GM23338 (cell line): ENCODE results near the gene TSPAN5. TPM values are rescaled to one million over a fixed set of nuclear protein-coding genes. Genes with fewer than 3 reads are reported as not detected.

Source experiments
- ATAC-seq: fragments of 200-7000 bp; cut with Tn5 transposase; 3 replicates; pipeline ENCODE4 v1.9.1; 2020
- DNase-seq: peaks from one replicate; pipeline ENCODE4 v3.0.0-alpha.2; 2015; ENCODE audit warnings: low spot score
- H2AFZ ChIP-seq: fragments of 200-600 bp; sonication (generic); 2 replicates; pipeline ENCODE4 v1.8.0; 2016; ENCODE audit warnings: antibody characterized with exemption, mild to moderate bottlenecking, moderate library complexity
- H3F3A ChIP-seq: fragments of 200-600 bp; sonication (generic); replicated peaks from 2 replicates; pipeline ENCODE4 v1.8.0; 2017; ENCODE audit warnings: antibody characterized with exemption, mixed run types, low read depth
- H3K27ac ChIP-seq: fragments of 200-600 bp; sonication (generic); 2 replicates; pipeline ENCODE4 v1.6.1; 2016; ENCODE audit warnings: low read depth
- H3K27me3 ChIP-seq: fragments of 200-600 bp; sonication (generic); 2 replicates; pipeline ENCODE4 v1.8.0; 2016; ENCODE audit warnings: mild to moderate bottlenecking, mixed run types, moderate library complexity; ENCODE audit not compliant: insufficient read depth
- H3K36me3 ChIP-seq: fragments of 200-600 bp; sonication (generic); 2 replicates; pipeline ENCODE4 v1.8.0; 2016; ENCODE audit warnings: mild to moderate bottlenecking; ENCODE audit not compliant: insufficient read depth
- H3K4me1 ChIP-seq: fragments of 200-600 bp; sonication (generic); 2 replicates; pipeline ENCODE4 v1.8.0; 2016; ENCODE audit warnings: mild to moderate bottlenecking, moderate library complexity; ENCODE audit not compliant: insufficient read depth
- H3K4me2 ChIP-seq: fragments of 200-600 bp; sonication (generic); 2 replicates; pipeline ENCODE4 v1.7.1; 2017; ENCODE audit warnings: mixed run types
- H3K4me3 ChIP-seq: fragments of 200-600 bp; sonication (generic); 2 replicates; pipeline ENCODE4 v1.6.1; 2016; ENCODE audit warnings: mixed run types
- H3K79me2 ChIP-seq: fragments of 200-600 bp; sonication (generic); replicated peaks from 2 replicates; pipeline ENCODE4 v1.8.0; 2017; ENCODE audit warnings: mild to moderate bottlenecking; ENCODE audit not compliant: insufficient read depth
- H3K9me2 ChIP-seq: fragments of 200-600 bp; sonication (generic); 2 replicates; pipeline ENCODE4 v1.8.0; 2017; ENCODE audit not compliant: insufficient read depth
- H4K20me1 ChIP-seq: fragments of 200-600 bp; sonication (generic); replicated peaks from 2 replicates; pipeline ENCODE4 v1.8.0; 2017; ENCODE audit warnings: mild to moderate bottlenecking; ENCODE audit not compliant: insufficient read depth
- H3K27ac Mint-ChIP-seq: 2 replicates; pipeline ENCODE4 v1.8.0; 2020; ENCODE audit warnings: inconsistent platforms, mild to moderate bottlenecking, moderate library complexity, mixed read lengths
- H3K27me3 Mint-ChIP-seq: 3 replicates; pipeline ENCODE4 v1.8.0; 2022; ENCODE audit warnings: low read depth, mild to moderate bottlenecking, moderate library complexity, mixed read lengths, inconsistent platforms; ENCODE audit not compliant: insufficient read depth, poor library complexity
- H3K36me3 Mint-ChIP-seq: 3 replicates; pipeline ENCODE4 v1.8.0; 2021; ENCODE audit warnings: low read depth, mild to moderate bottlenecking, inconsistent platforms, moderate library complexity, mixed read lengths
- H3K4me1 Mint-ChIP-seq: 3 replicates; pipeline ENCODE4 v1.8.0; 2020; ENCODE audit warnings: mild to moderate bottlenecking, inconsistent platforms, mixed read lengths
- H3K4me3 Mint-ChIP-seq: 3 replicates; pipeline ENCODE4 v1.8.0; 2021; ENCODE audit warnings: moderate library complexity, mild to moderate bottlenecking, inconsistent platforms, mixed read lengths
- H3K9me3 Mint-ChIP-seq: 3 replicates; pipeline ENCODE4 v1.8.0; 2020; ENCODE audit warnings: moderate library complexity, mild to moderate bottlenecking, inconsistent platforms, mixed read lengths
- CREB1 ChIP-seq: fragments of 250-450 bp; sonication (Bioruptor Pico); IDR thresholded peaks from 2 replicates; pipeline ENCODE4 v1.5.0; 2020; ENCODE audit warnings: low read depth, mild to moderate bottlenecking, moderate library complexity
- EZH2 ChIP-seq: fragments of 200-600 bp; sonication (generic); IDR thresholded peaks from one replicate; pipeline ENCODE4 v1.8.0; 2017; ENCODE audit warnings: antibody characterized with exemption, mild to moderate bottlenecking, low read depth; ENCODE audit not compliant: unreplicated experiment
- NANOG ChIP-seq: IDR thresholded peaks from 2 replicates; pipeline ENCODE4 v1.6.1; 2016; ENCODE audit warnings: antibody characterized with exemption, borderline replicate concordance
- STAT1 ChIP-seq: IDR thresholded peaks from one replicate; pipeline ENCODE4 v1.6.1; 2016; ENCODE audit warnings: antibody characterized with exemption; ENCODE audit not compliant: unreplicated experiment
- ZNF114 ChIP-seq: fragments of 250-450 bp; sonication (Bioruptor Pico); IDR thresholded peaks from 2 replicates; pipeline ENCODE4 v1.5.0; 2020; ENCODE audit warnings: mild to moderate bottlenecking, moderate library complexity
- polyA plus RNA-seq: library from polyadenylated mRNA; unstranded; fragments of >200 nt; fragmentation: Nextera tagmentation; extraction: Ambion mirVana; gene quantifications from 2 replicates; pipeline ENCODE4 v1.2.1, GENCODE V29; 2016
- total RNA-seq: library from RNA; depleted of rRNA; stranded (reverse); fragments of >200 nt; shearing (Covaris generic); gene quantifications from 2 replicates; pipeline ENCODE4 v1.2.3, GENCODE V29; 2014
- TF ChIP-seq, protein P1 (sequence below): fragments of 250-450 bp; sonication (Bioruptor Pico); IDR thresholded peaks from 2 replicates; pipeline ENCODE4 v1.5.0; 2020; ENCODE audit warnings: mild to moderate bottlenecking, moderate library complexity
- TF ChIP-seq, protein P2 (sequence below): IDR thresholded peaks from 2 replicates; pipeline ENCODE4 v1.6.1; 2016; ENCODE audit warnings: antibody characterized with exemption
- TF ChIP-seq, protein P3 (sequence below), 2 experiments: fragments of 200-600 bp in 1 of 2; sonication (generic) in 1 of 2; conservative IDR thresholded peaks; 2 replicates each; pipeline versions ENCODE4 v1.5.1 to v1.6.1; 2016 to 2017; ENCODE audit warnings: antibody characterized with exemption in 2 of 2, low read depth in 2 of 2, mild to moderate bottlenecking in 2 of 2, moderate library complexity in 1 of 2

TSPAN5 gene
- total and polyA plus RNA-seq, 2 experiments from 2014 or later = 18.6 to 21.5 TPM

DNA sequence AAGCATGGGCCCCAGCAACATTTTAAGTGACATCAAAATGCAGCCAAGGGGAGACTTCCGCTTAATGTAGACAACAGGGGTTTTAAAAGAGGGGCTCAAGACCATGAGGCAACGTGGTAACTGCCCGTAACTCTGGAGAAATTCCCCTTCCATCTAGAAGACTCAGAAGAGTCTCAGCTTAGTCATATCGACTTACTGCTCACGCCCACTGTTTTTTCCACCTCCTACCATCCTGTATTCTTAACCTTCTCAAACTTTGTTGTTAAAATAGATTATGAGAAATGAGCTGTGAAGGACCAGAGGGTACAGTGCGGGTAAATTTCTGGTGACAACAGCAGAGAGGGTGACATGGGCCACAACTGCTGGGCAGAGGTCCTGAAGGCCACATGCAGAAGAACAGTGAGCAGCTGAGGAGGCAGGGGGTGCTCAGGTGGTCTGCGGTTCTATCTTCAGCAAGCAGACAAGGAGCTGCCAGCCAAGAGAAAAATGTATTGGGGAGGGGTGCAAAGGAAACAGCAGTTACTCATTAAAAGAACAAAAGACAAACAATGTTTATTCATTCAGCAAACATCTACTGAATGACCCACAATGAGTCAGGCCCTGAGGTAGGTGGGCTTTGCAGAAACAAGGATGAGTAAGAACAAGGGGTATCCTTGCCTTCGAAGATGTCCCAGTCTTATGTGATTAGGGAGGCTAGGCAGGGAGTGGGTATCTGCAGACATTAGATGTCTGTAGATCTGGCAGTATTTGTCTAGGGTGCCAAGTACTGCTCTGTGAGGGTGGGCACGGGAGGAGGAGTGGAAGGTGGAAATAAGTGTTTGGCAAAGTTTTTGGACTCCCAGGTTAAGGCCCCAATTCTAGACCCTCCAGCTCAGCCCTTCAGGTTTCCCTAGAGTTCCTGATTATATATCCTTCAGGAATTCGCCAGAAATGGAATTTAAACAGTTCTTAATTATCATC lies 175.3 kb downstream of the TSPAN5 start:
- H3K4me3 ChIP-seq = no peak overlapping the region
- H3K4me2 ChIP-seq = no peak overlapping the region
- ATAC-seq = no peak

More for the DNA sequence above, 175.3 kb downstream of the TSPAN5 start:
- Mint-ChIP-seq H3K27ac (no peak overlapping the region), H3K4me3 (no peak overlapping the region), H3K27me3 (no peaks in the 10 kb centered on the region), H3K9me3 (no peaks in the 10 kb centered on the region), H3K4me1 (peaks cover 55% of the 10 kb centered on the region), H3K36me3 (no peaks in the 10 kb centered on the region; the same call in 2 of the 3 replicates)
- Histone ChIP-seq H3F3A (no peaks in the 10 kb centered on the region), H4K20me1 (no peaks in the 10 kb centered on the region), H3K36me3 (no peaks in the 10 kb centered on the region), H2AFZ (no peak overlapping the region), H3K27ac (no peak overlapping the region), H3K9me2 (peaks cover 8% of the 10 kb centered on the region; the same call in 1 of the 2 replicates), H3K4me1 (peaks cover 36% of the 10 kb centered on the region), H3K79me2 (no peaks in the 10 kb centered on the region), H3K27me3 (no peaks in the 10 kb centered on the region)
- TF ChIP-seq, protein P1, sequence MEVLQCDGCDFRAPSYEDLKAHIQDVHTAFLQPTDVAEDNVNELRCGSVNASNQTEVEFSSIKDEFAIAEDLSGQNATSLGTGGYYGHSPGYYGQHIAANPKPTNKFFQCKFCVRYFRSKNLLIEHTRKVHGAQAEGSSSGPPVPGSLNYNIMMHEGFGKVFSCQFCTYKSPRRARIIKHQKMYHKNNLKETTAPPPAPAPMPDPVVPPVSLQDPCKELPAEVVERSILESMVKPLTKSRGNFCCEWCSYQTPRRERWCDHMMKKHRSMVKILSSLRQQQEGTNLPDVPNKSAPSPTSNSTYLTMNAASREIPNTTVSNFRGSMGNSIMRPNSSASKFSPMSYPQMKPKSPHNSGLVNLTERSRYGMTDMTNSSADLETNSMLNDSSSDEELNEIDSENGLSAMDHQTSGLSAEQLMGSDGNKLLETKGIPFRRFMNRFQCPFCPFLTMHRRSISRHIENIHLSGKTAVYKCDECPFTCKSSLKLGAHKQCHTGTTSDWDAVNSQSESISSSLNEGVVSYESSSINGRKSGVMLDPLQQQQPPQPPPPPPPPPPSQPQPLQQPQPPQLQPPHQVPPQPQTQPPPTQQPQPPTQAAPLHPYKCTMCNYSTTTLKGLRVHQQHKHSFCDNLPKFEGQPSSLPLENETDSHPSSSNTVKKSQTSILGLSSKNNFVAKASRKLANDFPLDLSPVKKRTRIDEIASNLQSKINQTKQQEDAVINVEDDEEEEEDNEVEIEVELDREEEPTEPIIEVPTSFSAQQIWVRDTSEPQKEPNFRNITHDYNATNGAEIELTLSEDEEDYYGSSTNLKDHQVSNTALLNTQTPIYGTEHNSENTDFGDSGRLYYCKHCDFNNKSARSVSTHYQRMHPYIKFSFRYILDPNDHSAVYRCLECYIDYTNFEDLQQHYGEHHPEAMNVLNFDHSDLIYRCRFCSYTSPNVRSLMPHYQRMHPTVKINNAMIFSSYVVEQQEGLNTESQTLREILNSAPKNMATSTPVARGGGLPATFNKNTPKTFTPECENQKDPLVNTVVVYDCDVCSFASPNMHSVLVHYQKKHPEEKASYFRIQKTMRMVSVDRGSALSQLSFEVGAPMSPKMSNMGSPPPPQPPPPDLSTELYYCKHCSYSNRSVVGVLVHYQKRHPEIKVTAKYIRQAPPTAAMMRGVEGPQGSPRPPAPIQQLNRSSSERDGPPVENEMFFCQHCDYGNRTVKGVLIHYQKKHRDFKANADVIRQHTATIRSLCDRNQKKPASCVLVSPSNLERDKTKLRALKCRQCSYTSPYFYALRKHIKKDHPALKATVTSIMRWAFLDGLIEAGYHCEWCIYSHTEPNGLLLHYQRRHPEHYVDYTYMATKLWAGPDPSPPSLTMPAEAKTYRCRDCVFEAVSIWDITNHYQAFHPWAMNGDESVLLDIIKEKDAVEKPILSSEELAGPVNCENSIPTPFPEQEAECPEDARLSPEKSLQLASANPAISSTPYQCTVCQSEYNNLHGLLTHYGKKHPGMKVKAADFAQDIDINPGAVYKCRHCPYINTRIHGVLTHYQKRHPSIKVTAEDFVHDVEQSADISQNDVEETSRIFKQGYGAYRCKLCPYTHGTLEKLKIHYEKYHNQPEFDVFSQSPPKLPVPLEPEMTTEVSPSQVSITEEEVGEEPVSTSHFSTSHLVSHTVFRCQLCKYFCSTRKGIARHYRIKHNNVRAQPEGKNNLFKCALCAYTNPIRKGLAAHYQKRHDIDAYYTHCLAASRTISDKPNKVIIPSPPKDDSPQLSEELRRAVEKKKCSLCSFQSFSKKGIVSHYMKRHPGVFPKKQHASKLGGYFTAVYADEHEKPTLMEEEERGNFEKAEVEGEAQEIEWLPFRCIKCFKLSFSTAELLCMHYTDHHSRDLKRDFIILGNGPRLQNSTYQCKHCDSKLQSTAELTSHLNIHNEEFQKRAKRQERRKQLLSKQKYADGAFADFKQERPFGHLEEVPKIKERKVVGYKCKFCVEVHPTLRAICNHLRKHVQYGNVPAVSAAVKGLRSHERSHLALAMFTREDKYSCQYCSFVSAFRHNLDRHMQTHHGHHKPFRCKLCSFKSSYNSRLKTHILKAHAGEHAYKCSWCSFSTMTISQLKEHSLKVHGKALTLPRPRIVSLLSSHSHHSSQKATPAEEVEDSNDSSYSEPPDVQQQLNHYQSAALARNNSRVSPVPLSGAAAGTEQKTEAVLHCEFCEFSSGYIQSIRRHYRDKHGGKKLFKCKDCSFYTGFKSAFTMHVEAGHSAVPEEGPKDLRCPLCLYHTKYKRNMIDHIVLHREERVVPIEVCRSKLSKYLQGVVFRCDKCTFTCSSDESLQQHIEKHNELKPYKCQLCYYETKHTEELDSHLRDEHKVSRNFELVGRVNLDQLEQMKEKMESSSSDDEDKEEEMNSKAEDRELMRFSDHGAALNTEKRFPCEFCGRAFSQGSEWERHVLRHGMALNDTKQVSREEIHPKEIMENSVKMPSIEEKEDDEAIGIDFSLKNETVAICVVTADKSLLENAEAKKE = no peak
- TF ChIP-seq, protein P2, sequence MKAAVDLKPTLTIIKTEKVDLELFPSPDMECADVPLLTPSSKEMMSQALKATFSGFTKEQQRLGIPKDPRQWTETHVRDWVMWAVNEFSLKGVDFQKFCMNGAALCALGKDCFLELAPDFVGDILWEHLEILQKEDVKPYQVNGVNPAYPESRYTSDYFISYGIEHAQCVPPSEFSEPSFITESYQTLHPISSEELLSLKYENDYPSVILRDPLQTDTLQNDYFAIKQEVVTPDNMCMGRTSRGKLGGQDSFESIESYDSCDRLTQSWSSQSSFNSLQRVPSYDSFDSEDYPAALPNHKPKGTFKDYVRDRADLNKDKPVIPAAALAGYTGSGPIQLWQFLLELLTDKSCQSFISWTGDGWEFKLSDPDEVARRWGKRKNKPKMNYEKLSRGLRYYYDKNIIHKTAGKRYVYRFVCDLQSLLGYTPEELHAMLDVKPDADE = no peak
- no peak for TF ChIP-seq CREB1 (CRISPR knock-in tag)
- no peak for TF ChIP-seq EZH2
- no peak for TF ChIP-seq STAT1
- TF ChIP-seq, protein P3, sequence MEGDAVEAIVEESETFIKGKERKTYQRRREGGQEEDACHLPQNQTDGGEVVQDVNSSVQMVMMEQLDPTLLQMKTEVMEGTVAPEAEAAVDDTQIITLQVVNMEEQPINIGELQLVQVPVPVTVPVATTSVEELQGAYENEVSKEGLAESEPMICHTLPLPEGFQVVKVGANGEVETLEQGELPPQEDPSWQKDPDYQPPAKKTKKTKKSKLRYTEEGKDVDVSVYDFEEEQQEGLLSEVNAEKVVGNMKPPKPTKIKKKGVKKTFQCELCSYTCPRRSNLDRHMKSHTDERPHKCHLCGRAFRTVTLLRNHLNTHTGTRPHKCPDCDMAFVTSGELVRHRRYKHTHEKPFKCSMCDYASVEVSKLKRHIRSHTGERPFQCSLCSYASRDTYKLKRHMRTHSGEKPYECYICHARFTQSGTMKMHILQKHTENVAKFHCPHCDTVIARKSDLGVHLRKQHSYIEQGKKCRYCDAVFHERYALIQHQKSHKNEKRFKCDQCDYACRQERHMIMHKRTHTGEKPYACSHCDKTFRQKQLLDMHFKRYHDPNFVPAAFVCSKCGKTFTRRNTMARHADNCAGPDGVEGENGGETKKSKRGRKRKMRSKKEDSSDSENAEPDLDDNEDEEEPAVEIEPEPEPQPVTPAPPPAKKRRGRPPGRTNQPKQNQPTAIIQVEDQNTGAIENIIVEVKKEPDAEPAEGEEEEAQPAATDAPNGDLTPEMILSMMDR (conservative IDR thresholded peaks at IDR 0.05; ENCODE audit: low read depth in 2 of 2) = no peak
- TF ChIP-seq ZNF114 (CRISPR knock-in tag) = no peak
- no peak for TF ChIP-seq NANOG
- no peak for DNase-seq
